ENCODE data around the gene ZBED4. TPM values are rescaled to one million over a fixed set of nuclear protein-coding genes. Genes with fewer than 3 reads are reported as not detected.

ZBED4 gene
- total RNA-seq, 1 donor, result 13.4 TPM

- no peak overlapping the region for H3K4me3 ChIP-seq (ENCODE audit: low read depth, low read length)
- no peak for TF ChIP-seq CTCF (IDR thresholded peaks at IDR 0.05; ENCODE audit: insufficient read depth, low read depth, low read length)
- no peak for DNase-seq (ENCODE audit: low read depth)
Observed at GRCh38 chr22:49823289-49824045, 30.2 kb upstream of the ZBED4 start.

DNA sequence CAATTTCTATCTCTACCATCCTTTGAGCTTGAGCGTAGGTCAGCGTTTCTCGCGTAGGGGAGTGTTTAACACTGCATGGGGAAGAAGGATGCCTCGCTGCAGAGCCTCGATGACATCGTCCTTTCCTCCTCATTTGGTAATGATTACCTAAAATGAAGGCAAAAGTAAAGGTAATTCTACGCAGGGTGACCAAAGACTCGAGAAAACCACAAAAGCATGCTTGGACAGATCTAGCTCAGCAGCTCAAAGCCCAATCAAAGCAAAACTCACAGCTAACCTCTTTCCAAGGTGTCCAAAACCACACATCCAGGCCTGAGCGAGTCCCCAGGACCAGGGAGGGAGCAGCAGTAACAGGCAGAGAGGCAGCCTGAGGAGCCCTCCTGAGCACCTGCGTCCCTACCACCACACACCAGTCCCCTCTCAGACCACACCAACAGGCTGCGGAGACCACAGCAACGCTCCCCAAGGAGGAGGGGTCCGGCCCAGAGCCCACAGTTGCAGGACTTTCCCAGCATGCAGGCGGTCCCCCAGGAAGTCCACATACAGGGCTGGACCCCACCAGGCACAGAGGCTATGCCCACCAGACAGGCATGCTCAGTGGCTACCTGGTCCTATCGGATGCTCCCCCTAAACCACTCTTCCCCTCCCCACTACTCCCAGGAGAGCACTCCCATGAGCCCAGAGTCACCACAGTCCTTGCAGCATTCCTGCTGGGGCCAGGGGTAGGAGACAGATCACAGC lies 29.3 kb upstream of the ZBED4 start:
- TF ChIP-seq CTCF (IDR thresholded peaks at IDR 0.05; ENCODE audit: insufficient read depth, low read depth, low read length), result no peak
- H3K4me3 ChIP-seq (ENCODE audit: low read depth, low read length), result no peak overlapping the region
- no peak for DNase-seq (ENCODE audit: low read depth)

GRCh38 chr22:49824936-49825335 lies 28.7 kb upstream of the ZBED4 start:
- H3K4me3 ChIP-seq (ENCODE audit: low read depth, low read length), result peak overlapping the region; percentile 78
- no peak for TF ChIP-seq CTCF (IDR thresholded peaks at IDR 0.05; ENCODE audit: insufficient read depth, low read depth, low read length)
- DNase-seq (ENCODE audit: low read depth), result no peak

GRCh38 chr22:49825436-49825835 lies 28.2 kb upstream of the ZBED4 start:
- H3K4me3 ChIP-seq (ENCODE audit: low read depth, low read length), result peak overlapping the region; percentile 78
- no peak for TF ChIP-seq CTCF (IDR thresholded peaks at IDR 0.05; ENCODE audit: insufficient read depth, low read depth, low read length)
- peak; percentile 31 for DNase-seq (ENCODE audit: low read depth)

- H3K4me3 ChIP-seq (ENCODE audit: low read depth, low read length), result peak overlapping the region; percentile 78
- peak; percentile 64 for DNase-seq (ENCODE audit: low read depth)
- TF ChIP-seq CTCF (IDR thresholded peaks at IDR 0.05; ENCODE audit: insufficient read depth, low read depth, low read length), result no peak
Observed at GRCh38 chr22:49825944-49826602, 27.6 kb upstream of the ZBED4 start.

- peak; percentile 55 for DNase-seq (ENCODE audit: low read depth)
- no peak for TF ChIP-seq CTCF (IDR thresholded peaks at IDR 0.05; ENCODE audit: insufficient read depth, low read depth, low read length)
- H3K4me3 ChIP-seq (ENCODE audit: low read depth, low read length), result peak overlapping the region; percentile 78
Observed at GRCh38 chr22:49826603-49827270, 26.9 kb upstream of the ZBED4 start.

Measured in fibroblast of villous mesenchyme (primary cell).